Natural killer cell (primary cell): ENCODE results near the gene NDUFB8. TPM values are rescaled to one million over a fixed set of nuclear protein-coding genes. Genes with fewer than 3 reads are reported as not detected.

Experiments
- ATAC-seq, 3 donors: fragments of 150-1000 bp in 2 of 3; fragments of 200-7000 bp in 1 of 3; cut with Tn5 transposase; 1 replicate in 1 of 3; 2 replicates in 2 of 3; pipeline ENCODE4 v1.10.0; 2021; ENCODE audit warnings: mild to moderate bottlenecking in 2 of 3, moderate library complexity in 2 of 3
- DNase-seq, 2 donors: peaks; one replicate each; pipeline versions ENCODE4 v3.0.0 to v3.0.0-alpha.2; 2013 to 2021; ENCODE audit warnings: mixed read lengths in 1 of 2
- H3K27ac ChIP-seq: one replicate; pipeline ENCODE4 v1.5.1; 2013; ENCODE audit warnings: mild to moderate bottlenecking, low read length
- H3K27me3 ChIP-seq: one replicate; pipeline ENCODE4 v1.6.1; 2013; ENCODE audit warnings: low read length; ENCODE audit not compliant: control insufficient read depth, insufficient read depth
- H3K36me3 ChIP-seq: one replicate; pipeline ENCODE4 v1.6.1; 2013; ENCODE audit warnings: low read length; ENCODE audit not compliant: control insufficient read depth, insufficient read depth
- H3K4me1 ChIP-seq: one replicate; pipeline ENCODE4 v1.6.1; 2013; ENCODE audit warnings: low read length; ENCODE audit not compliant: control insufficient read depth, insufficient read depth
- H3K4me3 ChIP-seq: one replicate; pipeline ENCODE4 v1.5.1; 2013; ENCODE audit warnings: low read length
- H3K9me3 ChIP-seq: one replicate; pipeline ENCODE4 v1.6.1; 2013; ENCODE audit warnings: low read length; ENCODE audit not compliant: control insufficient read depth, insufficient read depth
- H3K27ac Mint-ChIP-seq, 2 donors: one replicate each; pipeline ENCODE4 v1.8.0; 2022; ENCODE audit warnings: mild to moderate bottlenecking in 2 of 2, mixed read lengths in 2 of 2, moderate library complexity in 1 of 2
- H3K27me3 Mint-ChIP-seq, 2 donors: one replicate each; pipeline ENCODE4 v1.8.0; 2022; ENCODE audit warnings: low read depth in 2 of 2, mixed read lengths in 2 of 2
- H3K36me3 Mint-ChIP-seq: one replicate; pipeline ENCODE4 v1.8.0; 2022; ENCODE audit warnings: mixed read lengths
- H3K4me1 Mint-ChIP-seq, 2 donors: one replicate each; pipeline ENCODE4 v1.8.0; 2022; ENCODE audit warnings: mixed read lengths in 2 of 2
- H3K4me3 Mint-ChIP-seq: one replicate; pipeline ENCODE4 v1.8.0; 2022; ENCODE audit warnings: mild to moderate bottlenecking, moderate library complexity, mixed read lengths
- H3K9me3 Mint-ChIP-seq, 2 donors: one replicate each; pipeline ENCODE4 v1.8.0; 2022; ENCODE audit warnings: mixed read lengths in 2 of 2
- CTCF ChIP-seq: fragments of 200-600 bp; IDR thresholded peaks from one replicate; pipeline ENCODE4 v1.8.0; 2022; ENCODE audit warnings: antibody characterized with exemption
- WGBS: methylation state at CpG from one replicate; pipeline ENCODE4 v1.1.7; 2013; ENCODE audit warnings: missing lambda C conversion rate; ENCODE audit not compliant: insufficient coverage; 5-methylcytosine and 5-hydroxymethylcytosine counted together
- intact Hi-C: fragments of 100-400 bp; cut with micrococcal nuclease; formaldehyde crosslinking; loops from one replicate; pipeline ENCODE4 v1.14.2; 2022
- total RNA-seq, 4 donors: library from RNA; stranded (reverse); fragments of 120-200 nt in 1 of 4; gene quantifications; one replicate each; pipeline versions ENCODE4 v1.2.3 to v1.2.4, GENCODE V29; 2013 to 2022

The NDUFB8 gene
- total RNA-seq, 3 donors from 2014 or later (not counting 1 experiment from before 2014, with no cell fraction given): 113 to 151 (median 137) TPM

GRCh38 chr10:100515612-100516011 is 14.1 kb downstream of the NDUFB8 start:
- Histone ChIP-seq H3K9me3 (no peaks in the 10 kb centered on the region), H3K36me3 (peaks cover 2% of the 10 kb centered on the region), H3K4me1 (peaks cover 16% of the 10 kb centered on the region), H3K27me3 (peaks cover 7% of the 10 kb centered on the region), H3K27ac (no peak overlapping the region), H3K4me3 (no peak overlapping the region)
- H3K9me3 Mint-ChIP-seq: no peaks in the 10 kb centered on the region
- WGBS: 89% methylated on average over 3 of the region's 3 CpGs
- no peak overlapping the region for H3K27ac Mint-ChIP-seq
- H3K27me3 Mint-ChIP-seq: peaks cover 10 to 11% of the 10 kb centered on the region in 2 donors
- peaks cover 30 to 32% of the 10 kb centered on the region in 2 donors for H3K4me1 Mint-ChIP-seq
- H3K36me3 Mint-ChIP-seq: no peaks in the 10 kb centered on the region
- no peak for TF ChIP-seq CTCF
- intact Hi-C loops: no loop called here
- DNase-seq (no peak), ATAC-seq (no peak)
- no peak overlapping the region for H3K4me3 Mint-ChIP-seq

GRCh38 chr10:100510533-100511308 is 18.9 kb downstream of the NDUFB8 start:
- Mint-ChIP-seq H3K9me3 (no peaks in the 10 kb centered on the region), H3K27ac (peak overlapping the region in 1 of 2 donors; percentile 79), H3K36me3 (no peaks in the 10 kb centered on the region), H3K4me3 (peak overlapping the region; percentile 70), H3K4me1 (peaks cover 44 to 48% of the 10 kb centered on the region in 2 donors), H3K27me3 (no peaks in the 10 kb centered on the region)
- DNase-seq: peak; percentile 37 to 88
- 27% methylated on average over 7 of the region's 7 CpGs for WGBS
- Histone ChIP-seq H3K36me3 (peaks cover 11% of the 10 kb centered on the region), H3K9me3 (no peaks in the 10 kb centered on the region), H3K27me3 (no peaks in the 10 kb centered on the region), H3K27ac (peak overlapping the region; percentile 15), H3K4me3 (no peak overlapping the region), H3K4me1 (peaks cover 31% of the 10 kb centered on the region)
- intact Hi-C loops: no loop called here
- peak; percentile 83 to 84 (median 84) for ATAC-seq
- TF ChIP-seq CTCF: no peak

- Histone ChIP-seq H3K36me3 (peaks cover 18% of the 10 kb centered on the region), H3K27ac (no peak overlapping the region), H3K9me3 (no peaks in the 10 kb centered on the region), H3K4me1 (peaks cover 31% of the 10 kb centered on the region), H3K27me3 (no peaks in the 10 kb centered on the region), H3K4me3 (no peak overlapping the region)
- Mint-ChIP-seq H3K4me3 (peak overlapping the region; percentile 45), H3K9me3 (no peaks in the 10 kb centered on the region), H3K27me3 (no peaks in the 10 kb centered on the region), H3K4me1 (peaks cover 44 to 48% of the 10 kb centered on the region in 2 donors), H3K36me3 (no peaks in the 10 kb centered on the region), H3K27ac (peak overlapping the region in 1 of 2 donors; percentile 6)
- DNase-seq (peak in 1 of 2 donors; percentile 54), ATAC-seq (no peak)
- WGBS: 40% methylated on average over 6 of the region's 8 CpGs
- intact Hi-C loops: no loop called here
- no peak for TF ChIP-seq CTCF
These were observed 20.3 kb downstream of the NDUFB8 start for GRCh38 chr10:100509241-100509840.
